DND-41 (cell line): ENCODE results near the gene RHOB.

Source experiments
- CTCF ChIP-seq: IDR thresholded peaks from 2 replicates; pipeline ENCODE4 v1.5.1; 2012; ENCODE audit warnings: borderline replicate concordance, low read length, moderate library complexity, mild to moderate bottlenecking; ENCODE audit not compliant: poor library complexity, severe bottlenecking; ENCODE audit errors: extremely low read depth
- EZH2 ChIP-seq: IDR thresholded peaks from 3 replicates; pipeline ENCODE4 v1.6.1; 2012; ENCODE audit warnings: borderline replicate concordance, low read depth, mild to moderate bottlenecking, moderate library complexity, low read length, inconsistent platforms; ENCODE audit not compliant: severe bottlenecking

- TF ChIP-seq EZH2: no peak
- TF ChIP-seq CTCF: no peak
Measured at GRCh38 chr2:20433249-20433648, 13.6 kb upstream of the RHOB start.
